ENCODE data around the gene CTIF.
A peak's percentile ranks its signal among the peaks of the same experiment; 100 is the strongest.

CTIF gene

DNA sequence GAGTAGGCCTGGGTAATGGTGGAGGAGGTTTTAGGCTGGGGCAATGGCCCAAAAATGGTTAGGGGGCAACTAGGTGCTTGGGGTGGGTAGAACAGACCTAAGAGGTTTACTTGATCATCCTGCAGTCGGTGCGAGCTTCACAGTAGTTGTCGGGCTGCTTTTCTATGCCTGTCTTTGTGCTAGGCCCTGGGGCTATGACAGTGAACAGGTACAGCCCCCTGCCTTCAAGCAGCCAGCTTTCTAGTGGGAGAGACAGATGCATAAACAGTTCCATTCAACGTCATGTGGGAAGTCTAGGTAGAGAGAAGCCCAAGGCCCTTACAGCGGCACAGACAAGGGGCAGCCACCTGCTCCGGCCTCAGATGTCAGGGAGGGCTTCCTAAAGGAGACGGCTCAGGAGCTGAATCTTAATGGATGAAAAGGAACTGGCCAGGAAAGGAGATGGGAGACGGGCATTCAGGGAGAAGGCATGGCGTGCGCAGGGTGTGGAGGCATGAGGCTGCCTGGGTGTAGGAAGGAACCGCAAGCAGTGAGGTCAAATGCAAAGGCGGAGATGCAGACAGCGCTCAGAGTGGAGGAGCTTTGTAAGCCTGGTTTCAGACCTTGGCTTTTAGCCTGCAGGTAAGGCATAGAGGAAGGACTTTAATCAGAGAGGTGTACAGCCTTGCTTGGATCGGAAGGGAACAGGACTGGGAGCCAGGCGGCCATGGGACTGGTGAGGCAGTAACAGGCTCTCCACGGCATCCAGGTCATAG, 6.0 kb downstream of the CTIF start:
- no peaks in the 10 kb centered on the region for H3K36me3 ChIP-seq (replicated peaks)
- H3K27me3 ChIP-seq (replicated peaks), result no peaks in the 10 kb centered on the region
- TF ChIP-seq CTCF (IDR thresholded peaks at IDR 0.05; ENCODE audit: low read depth, low read length, missing control alignments), result no peak
- in situ Hi-C loops (cut with HindIII; ENCODE audit: low pct_ligation_motif_present, low sequenced_read_pairs), result no loop called here
- no peak for DNase-seq
- H3K27ac ChIP-seq, result peak overlapping the region; percentile 68
- no peak overlapping the region for H3K4me3 ChIP-seq (ENCODE audit: low read depth, low read length)

GRCh38 chr18:48545757-48546321, 7.0 kb downstream of the CTIF start:
- Histone ChIP-seq H3K27me3 (replicated peaks) (no peaks in the 10 kb centered on the region), H3K36me3 (replicated peaks) (no peaks in the 10 kb centered on the region), H3K4me3 (ENCODE audit: low read depth, low read length) (no peak overlapping the region), H3K27ac (peak overlapping the region; percentile 68)
- in situ Hi-C loops (cut with HindIII; ENCODE audit: low pct_ligation_motif_present, low sequenced_read_pairs), result no loop called here
- no peak for TF ChIP-seq CTCF (IDR thresholded peaks at IDR 0.05; ENCODE audit: low read depth, low read length, missing control alignments)
- DNase-seq, result peak; percentile 86

- Histone ChIP-seq H3K27me3 (replicated peaks) (no peaks in the 10 kb centered on the region), H3K27ac (peak overlapping the region; percentile 68), H3K4me3 (ENCODE audit: low read depth, low read length) (no peak overlapping the region), H3K36me3 (replicated peaks) (no peaks in the 10 kb centered on the region)
- TF ChIP-seq CTCF (IDR thresholded peaks at IDR 0.05; ENCODE audit: low read depth, low read length, missing control alignments), result no peak
- peak; percentile 32 for DNase-seq
- in situ Hi-C loops (cut with HindIII; ENCODE audit: low pct_ligation_motif_present, low sequenced_read_pairs), result no loop called here
Observed at GRCh38 chr18:48546396-48546795, 7.6 kb downstream of the CTIF start.

GRCh38 chr18:48547531-48547981, 8.7 kb downstream of the CTIF start:
- Histone ChIP-seq H3K27ac (no peak overlapping the region), H3K36me3 (replicated peaks) (no peaks in the 10 kb centered on the region), H3K4me3 (ENCODE audit: low read depth, low read length) (no peak overlapping the region), H3K27me3 (replicated peaks) (no peaks in the 10 kb centered on the region)
- no peak for TF ChIP-seq CTCF (IDR thresholded peaks at IDR 0.05; ENCODE audit: low read depth, low read length, missing control alignments)
- in situ Hi-C loops (cut with HindIII; ENCODE audit: low pct_ligation_motif_present, low sequenced_read_pairs), result no loop called here
- no peak for DNase-seq

GRCh38 chr18:48548011-48548771, 9.4 kb downstream of the CTIF start:
- H3K36me3 ChIP-seq (replicated peaks), result no peaks in the 10 kb centered on the region
- in situ Hi-C loops (cut with HindIII; ENCODE audit: low pct_ligation_motif_present, low sequenced_read_pairs), result no loop called here

More at GRCh38 chr18:48548011-48548771, 9.4 kb downstream of the CTIF start:
- H3K27me3 ChIP-seq (replicated peaks), result no peaks in the 10 kb centered on the region
- H3K27ac ChIP-seq, result peak overlapping the region; percentile 50
- H3K4me3 ChIP-seq (ENCODE audit: low read depth, low read length), result no peak overlapping the region
- peak; percentile 86 for DNase-seq
- no peak for TF ChIP-seq CTCF (IDR thresholded peaks at IDR 0.05; ENCODE audit: low read depth, low read length, missing control alignments)

Data from brain microvascular endothelial cell (primary cell).